Mesodermal cell (in vitro differentiated cells): Measurements from ENCODE around the gene CFLAR. TPM values are rescaled to one million over a fixed set of nuclear protein-coding genes. Genes with fewer than 3 reads are reported as not detected.
A peak's percentile ranks its signal among the peaks of the same experiment; 100 is the strongest.

Experiments
- H3K27ac ChIP-seq: 2 replicates; pipeline ENCODE4 v1.7.0; 2013; ENCODE audit warnings: mild to moderate bottlenecking, low read depth, low read length, moderate library complexity; ENCODE audit not compliant: severe bottlenecking
- H3K36me3 ChIP-seq: 2 replicates; pipeline ENCODE4 v1.7.1; 2013; ENCODE audit warnings: mild to moderate bottlenecking, low read length, moderate library complexity; ENCODE audit not compliant: control insufficient read depth, insufficient read depth
- H3K4me1 ChIP-seq: one replicate; pipeline ENCODE4 v1.7.1; 2013; ENCODE audit warnings: mild to moderate bottlenecking, low read length; ENCODE audit not compliant: insufficient read depth, control insufficient read depth, poor library complexity, severe bottlenecking
- H3K4me3 ChIP-seq: 2 replicates; pipeline ENCODE4 v1.7.0; 2013; ENCODE audit warnings: low read length, control low read depth, mild to moderate bottlenecking; ENCODE audit not compliant: insufficient read depth, poor library complexity, severe bottlenecking; ENCODE audit errors: extremely low read depth
- H3K9me3 ChIP-seq: 2 replicates; pipeline ENCODE4 v1.7.1; 2013; ENCODE audit warnings: mild to moderate bottlenecking, low read length, moderate library complexity; ENCODE audit not compliant: control insufficient read depth
- WGBS, 2 experiments: methylation state at CpG; one replicate each; pipeline ENCODE4 v1.1.5; 2013; ENCODE audit warnings: missing lambda C conversion rate in 2 of 2; ENCODE audit not compliant: insufficient coverage in 2 of 2; 5-methylcytosine and 5-hydroxymethylcytosine counted together
- polyA plus RNA-seq, 2 experiments: library from polyadenylated mRNA; stranded (reverse); fragments of 50-300 nt; gene quantifications; one replicate each; pipeline ENCODE4 v1.2.3, GENCODE V29; 2013

Gene CFLAR
- polyA plus RNA-seq (2013, experiment 1 of 2): 58.5 TPM
- polyA plus RNA-seq (2013, experiment 2 of 2): 42.6 TPM

DNA sequence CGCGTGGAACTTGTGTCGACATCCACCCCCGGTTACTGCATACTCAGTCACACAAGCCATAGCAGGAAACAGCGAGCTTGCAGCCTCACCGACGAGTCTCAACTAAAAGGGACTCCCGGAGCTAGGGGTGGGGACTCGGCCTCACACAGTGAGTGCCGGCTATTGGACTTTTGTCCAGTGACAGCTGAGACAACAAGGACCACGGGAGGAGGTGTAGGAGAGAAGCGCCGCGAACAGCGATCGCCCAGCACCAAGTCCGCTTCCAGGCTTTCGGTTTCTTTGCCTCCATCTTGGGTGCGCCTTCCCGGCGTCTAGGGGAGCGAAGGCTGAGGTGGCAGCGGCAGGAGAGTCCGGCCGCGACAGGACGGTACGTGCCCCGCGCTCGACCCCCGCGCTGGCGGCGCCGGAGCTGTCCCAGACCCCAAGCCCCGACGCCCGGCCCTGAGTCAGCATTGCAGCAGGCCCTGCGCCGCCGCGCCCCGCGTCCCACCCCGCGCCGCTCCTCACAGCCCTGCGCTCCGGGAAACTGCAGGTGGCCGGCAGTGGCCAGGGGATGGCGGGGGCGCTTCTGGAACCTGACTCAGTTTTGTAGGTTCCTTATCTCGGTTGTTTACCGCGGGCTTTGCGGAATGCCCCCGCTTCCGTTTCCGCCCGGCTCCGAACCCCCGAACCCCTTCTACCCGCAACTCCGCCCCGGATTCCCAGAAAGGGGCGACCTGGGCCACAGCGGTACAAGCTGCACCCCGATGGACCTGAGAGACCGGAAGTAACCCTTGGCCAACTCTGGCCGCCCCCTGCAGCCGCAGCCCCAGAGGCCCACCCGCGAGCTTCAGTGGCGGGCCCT is at the start of gene CFLAR:
Gene CFLAR, plus strand, starts transcription at position 50 of the 844 bp plus-strand sequence. CDS start 13,702 bp downstream, outside the sequence.
- Histone ChIP-seq H3K4me3 (peak within 1 kb of the TSS; percentile 40), H3K27ac (peak within 1 kb of the TSS; percentile 72), H3K9me3 (no peaks in the 10 kb centered on the region), H3K36me3 (no peaks in the 10 kb centered on the region), H3K4me1 (peaks cover 4% of the 10 kb centered on the region)
- WGBS, 2 experiments: 64% methylated on average over 62 to 74 of the region's 75 CpGs

GRCh38 chr2:201070948-201071478 is 45.0 kb upstream of the CFLAR start:
- H3K36me3 ChIP-seq: no peaks in the 10 kb centered on the region
- no peaks in the 10 kb centered on the region for H3K9me3 ChIP-seq
- WGBS, 2 experiments: 1 to 2% methylated on average over 14 to 20 of the region's 21 CpGs
- peak overlapping the region; percentile 100 for H3K4me3 ChIP-seq
- H3K4me1 ChIP-seq: peaks cover 9% of the 10 kb centered on the region
- H3K27ac ChIP-seq: peak overlapping the region; percentile 75

DNA sequence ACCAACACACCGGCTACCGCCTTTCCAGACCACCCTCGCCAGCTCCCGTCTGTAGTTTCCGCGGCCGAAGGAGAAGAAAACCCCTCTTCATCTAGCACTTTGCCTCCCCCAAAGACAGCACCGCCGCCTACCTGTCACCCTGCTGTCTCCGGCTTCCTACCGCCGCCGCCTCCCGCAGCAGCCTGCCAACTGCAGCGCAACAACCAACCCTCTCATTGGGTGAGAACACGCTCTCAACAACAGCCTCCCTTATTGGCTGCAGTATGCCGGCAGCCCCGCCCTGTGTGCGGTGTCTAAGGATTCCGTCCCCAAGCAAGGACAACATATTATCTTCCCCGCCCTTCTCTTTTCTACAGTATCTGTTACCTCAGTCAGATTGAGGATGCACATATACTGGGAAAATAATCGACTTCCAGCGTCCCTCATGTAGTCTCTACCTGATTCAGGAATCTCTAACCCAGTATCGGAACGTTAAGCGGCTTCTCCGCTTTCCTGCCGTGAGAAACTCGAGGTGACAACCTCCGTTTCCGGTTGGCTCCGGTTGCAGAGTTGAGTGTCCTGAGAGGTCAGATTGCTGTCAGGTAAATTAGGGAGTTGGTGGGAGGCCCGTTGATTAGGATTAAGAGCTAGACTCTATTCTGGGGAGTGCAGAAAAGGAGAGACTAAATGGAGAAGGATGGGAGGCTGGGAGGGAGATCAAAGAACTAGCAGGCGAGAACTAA is 44.3 kb upstream of the CFLAR start, which contains the start of the genes HYCC2 and NDUFB3:
Gene HYCC2, minus strand, starts transcription at position 193 of the 722 bp plus-strand sequence. CDS start 47,662 bp downstream, outside the sequence.
Gene NDUFB3, plus strand, starts transcription at position 523 of the 722 bp plus-strand sequence. CDS start 6,882 bp downstream, outside the sequence.
- H3K36me3 ChIP-seq: no peaks in the 10 kb centered on the region
- peaks cover 9% of the 10 kb centered on the region for H3K4me1 ChIP-seq
- H3K27ac ChIP-seq: peak within 1 kb of the TSS; percentile 75
- peak within 1 kb of the TSS; percentile 100 for H3K4me3 ChIP-seq
- WGBS, 2 experiments: 0% methylated on average over 26 to 28 of the region's 34 CpGs
- H3K9me3 ChIP-seq: no peaks in the 10 kb centered on the region

GRCh38 chr2:201072201-201072530 is 43.8 kb upstream of the CFLAR start:
- Histone ChIP-seq H3K4me3 (peak overlapping the region; percentile 100), H3K4me1 (peaks cover 9% of the 10 kb centered on the region), H3K27ac (peak overlapping the region; percentile 75), H3K36me3 (no peaks in the 10 kb centered on the region), H3K9me3 (no peaks in the 10 kb centered on the region)
- 0% methylated on average over 1 of the region's 5 CpGs; no CpG with 5 or more reads in 1 of the 2 experiments for WGBS, 2 experiments

DNA sequence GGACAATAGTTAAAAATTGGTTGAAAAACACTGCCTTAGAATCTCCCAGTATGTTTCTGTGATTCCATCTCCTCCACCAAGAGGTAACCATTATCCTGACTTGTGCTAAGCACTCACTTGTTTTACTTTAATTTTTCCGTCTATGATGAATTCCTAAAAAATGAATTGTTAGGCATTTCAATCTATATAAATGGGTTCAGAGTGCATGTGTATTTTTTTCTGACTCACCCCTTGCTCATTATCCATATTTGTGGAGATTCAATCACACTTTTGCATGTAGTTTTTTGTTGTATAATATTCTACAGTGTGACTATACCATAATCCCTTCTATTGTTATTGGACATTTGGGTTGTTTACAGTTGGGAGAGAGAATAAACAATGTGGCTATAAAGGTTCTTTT is 42.9 kb upstream of the CFLAR start:
- no peaks in the 10 kb centered on the region for H3K9me3 ChIP-seq
- peak overlapping the region; percentile 100 for H3K4me3 ChIP-seq
- no peak overlapping the region for H3K27ac ChIP-seq
- WGBS, 2 experiments: no CpG with 5 or more reads among the region's 1 CpG
- no peaks in the 10 kb centered on the region for H3K36me3 ChIP-seq
- H3K4me1 ChIP-seq: peaks cover 9% of the 10 kb centered on the region

- Histone ChIP-seq H3K4me3 (no peak overlapping the region), H3K4me1 (no peaks in the 10 kb centered on the region), H3K9me3 (no peaks in the 10 kb centered on the region), H3K36me3 (peaks cover 12% of the 10 kb centered on the region), H3K27ac (no peak overlapping the region)
- 90 to 92% methylated on average over 2 to 7 of the region's 7 CpGs for WGBS, 2 experiments
These were observed 41.0 kb upstream of the CFLAR start for GRCh38 chr2:201074996-201075395.

GRCh38 chr2:201084863-201085262 is 31.1 kb upstream of the CFLAR start:
- Histone ChIP-seq H3K9me3 (no peaks in the 10 kb centered on the region), H3K27ac (no peak overlapping the region), H3K4me1 (no peaks in the 10 kb centered on the region), H3K4me3 (no peak overlapping the region), H3K36me3 (peaks cover 68% of the 10 kb centered on the region)
- WGBS, 2 experiments: 100% methylated on average over 1 of the region's 2 CpGs

GRCh38 chr2:201090574-201090973 is 25.4 kb upstream of the CFLAR start:
- Histone ChIP-seq H3K4me3 (no peak overlapping the region), H3K4me1 (no peaks in the 10 kb centered on the region), H3K27ac (no peak overlapping the region), H3K36me3 (peaks cover 38% of the 10 kb centered on the region), H3K9me3 (no peaks in the 10 kb centered on the region)
- 83 to 100% methylated on average over 3 to 4 of the region's 4 CpGs for WGBS, 2 experiments

DNA sequence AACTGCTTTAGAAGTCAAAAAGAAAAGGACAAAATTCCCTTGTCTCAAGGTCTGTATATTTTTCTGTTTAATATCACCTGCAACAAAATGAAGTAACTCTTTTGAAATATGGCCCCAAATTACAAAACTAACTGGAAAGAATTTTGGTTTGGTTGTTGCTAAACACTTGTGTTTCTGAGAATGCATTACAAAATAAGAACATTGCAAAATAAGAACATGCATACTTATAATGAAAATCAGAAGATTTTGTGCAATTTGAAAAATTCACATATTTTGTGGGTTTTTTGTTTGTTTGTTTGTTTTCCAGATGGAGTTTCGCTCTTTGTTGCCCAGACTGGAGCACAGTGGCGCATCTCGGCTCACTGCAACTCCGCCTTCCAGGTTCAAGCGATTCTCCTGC is 22.4 kb upstream of the CFLAR start:
- no peak overlapping the region for H3K4me3 ChIP-seq
- 90 to 100% methylated on average over 5 of the region's 5 CpGs for WGBS, 2 experiments
- H3K9me3 ChIP-seq: no peaks in the 10 kb centered on the region
- no peaks in the 10 kb centered on the region for H3K4me1 ChIP-seq
- peaks cover 12% of the 10 kb centered on the region for H3K36me3 ChIP-seq
- no peak overlapping the region for H3K27ac ChIP-seq

DNA sequence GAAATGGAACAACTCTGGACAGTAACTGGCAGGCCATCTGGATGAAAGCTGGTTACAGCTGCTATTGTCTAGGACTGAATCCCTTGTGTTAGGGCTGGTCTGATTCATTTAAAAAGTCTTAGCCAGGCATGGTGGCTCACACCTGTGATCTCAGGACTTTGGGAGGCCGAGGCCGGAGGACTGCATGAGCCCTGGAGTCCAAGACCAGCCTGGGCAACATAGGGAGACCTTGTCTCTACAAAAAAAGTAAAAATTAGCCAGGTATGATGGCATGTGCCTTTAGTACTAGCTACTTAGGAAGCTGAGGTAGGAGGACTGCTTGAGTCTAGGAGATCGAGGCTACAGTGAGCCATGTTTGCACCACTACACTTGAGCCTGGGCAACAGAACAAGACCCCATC is 15.5 kb upstream of the CFLAR start:
- H3K27ac ChIP-seq: no peak overlapping the region
- no peaks in the 10 kb centered on the region for H3K4me1 ChIP-seq
- H3K36me3 ChIP-seq: no peaks in the 10 kb centered on the region
- no peak overlapping the region for H3K4me3 ChIP-seq
- 93 to 94% methylated on average over 2 of the region's 3 CpGs for WGBS, 2 experiments
- no peaks in the 10 kb centered on the region for H3K9me3 ChIP-seq
